HG02981 (cell line): ENCODE results near the gene ACACA.

Experiments
- ATAC-seq: cut with Tn5 transposase; IDR thresholded peaks from one replicate; pipeline ENCODE4 v1.9.1; 2021; ENCODE audit warnings: mild to moderate bottlenecking, moderate library complexity; ENCODE audit not compliant: unreplicated experiment

ACACA gene

DNA sequence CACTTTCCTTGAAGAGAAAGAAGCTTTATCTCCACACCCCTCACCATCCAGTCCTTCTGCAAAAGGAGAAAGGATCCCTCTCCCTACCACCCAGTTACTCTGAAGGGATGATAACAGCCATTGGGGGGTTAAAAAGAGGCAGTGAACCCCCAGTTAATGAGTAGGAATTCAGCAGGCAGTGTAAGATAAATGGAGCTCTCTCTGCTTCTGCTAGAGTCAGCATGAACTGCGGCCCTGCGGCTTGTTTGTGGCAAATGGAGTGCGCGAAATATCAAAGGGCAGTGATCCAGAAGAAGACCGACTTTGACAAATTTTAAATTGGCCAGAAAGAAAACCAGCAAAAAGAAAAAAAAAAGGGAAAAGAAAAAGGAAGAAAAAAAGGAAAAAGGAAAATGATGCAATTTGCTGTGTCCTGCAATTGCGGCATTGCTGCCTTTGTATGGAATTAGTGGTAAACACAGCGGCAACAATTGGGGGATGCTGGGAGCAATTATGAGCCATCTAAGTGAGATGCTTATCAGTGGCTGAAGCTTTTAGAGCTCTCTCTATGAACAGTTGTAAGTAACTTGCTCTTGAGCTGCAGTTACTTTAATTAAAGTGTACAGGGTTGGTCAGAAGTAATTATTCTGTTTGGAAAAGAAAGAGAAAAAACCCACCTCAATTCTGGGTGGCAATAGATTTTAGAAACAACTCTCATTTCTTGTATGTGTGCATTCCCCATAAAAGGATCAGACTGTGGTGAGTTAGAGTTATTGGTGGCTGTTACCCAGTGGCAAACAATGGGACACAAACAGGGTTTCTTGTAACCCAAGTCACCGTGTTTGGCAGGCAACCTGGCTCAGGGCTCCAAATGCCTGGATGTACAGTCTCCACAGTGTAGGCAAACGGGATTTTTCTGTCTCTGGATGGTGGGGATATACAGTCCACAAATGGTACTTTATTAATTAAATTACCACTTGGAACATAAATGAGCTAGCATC is 296.6 kb downstream of the ACACA start:
- ATAC-seq = no peak

DNA sequence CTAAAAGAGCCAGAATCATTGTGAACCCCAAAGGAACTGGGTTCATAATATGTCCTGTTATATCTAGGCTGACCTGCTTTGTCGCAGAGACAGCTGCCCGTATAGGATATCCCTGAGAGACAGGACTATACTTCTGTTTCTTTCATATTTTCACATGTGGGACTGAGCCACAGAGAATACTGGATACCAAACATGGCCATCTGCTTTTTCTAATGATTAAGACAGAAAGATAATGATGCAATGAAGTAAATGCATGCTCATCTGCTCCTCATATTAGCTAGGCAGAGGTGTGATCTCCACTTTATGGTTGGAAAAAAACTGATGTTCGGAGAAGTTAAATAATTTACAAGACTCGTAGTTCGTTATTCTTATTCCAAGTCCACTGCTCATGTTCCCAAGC is 297.5 kb downstream of the ACACA start:
- no peak for ATAC-seq

- no peak for ATAC-seq
These were observed 299.1 kb downstream of the ACACA start for GRCh38 chr17:37107406-37108083.

DNA sequence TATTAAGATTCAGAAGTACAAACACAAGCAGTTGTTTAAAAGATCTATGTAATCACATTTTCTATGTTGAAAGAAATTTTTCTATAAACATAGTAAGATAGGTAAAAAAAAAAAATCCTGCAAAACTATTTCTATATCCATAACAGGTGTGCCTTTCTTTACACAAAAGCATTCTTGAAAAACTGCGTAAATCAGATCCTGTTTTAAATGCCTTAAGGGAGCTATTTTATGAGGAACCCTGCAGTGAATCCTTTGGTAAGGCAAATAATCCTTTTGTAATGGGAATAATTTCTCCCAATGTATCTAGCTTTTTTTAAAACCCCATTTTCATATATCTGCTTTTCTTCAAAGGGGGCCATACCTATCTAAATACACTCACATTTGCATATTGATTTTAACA is 300.6 kb downstream of the ACACA start:
- no peak for ATAC-seq

DNA sequence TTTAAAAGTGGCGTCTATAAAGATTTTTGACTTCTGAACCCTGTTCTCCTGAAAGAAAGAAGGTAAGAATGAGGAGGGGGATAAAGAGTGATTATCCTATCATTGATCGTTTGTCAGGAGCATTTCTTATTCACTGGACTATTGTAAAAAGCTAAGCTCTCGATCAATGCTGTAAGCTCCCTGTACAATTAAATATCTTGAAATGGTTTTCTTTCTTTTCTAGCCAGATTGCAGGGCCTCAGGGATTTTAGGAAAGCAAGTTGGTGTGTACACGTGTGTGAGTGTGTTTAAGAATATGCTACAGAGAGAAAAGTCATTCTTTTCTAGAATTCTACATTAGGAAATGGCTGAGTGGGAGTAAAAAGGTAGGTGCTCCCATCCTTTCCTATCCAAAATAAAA is 303.4 kb downstream of the ACACA start:
- no peak for ATAC-seq

- no peak for ATAC-seq
These were observed 305.3 kb downstream of the ACACA start for GRCh38 chr17:37101306-37101705.

DNA sequence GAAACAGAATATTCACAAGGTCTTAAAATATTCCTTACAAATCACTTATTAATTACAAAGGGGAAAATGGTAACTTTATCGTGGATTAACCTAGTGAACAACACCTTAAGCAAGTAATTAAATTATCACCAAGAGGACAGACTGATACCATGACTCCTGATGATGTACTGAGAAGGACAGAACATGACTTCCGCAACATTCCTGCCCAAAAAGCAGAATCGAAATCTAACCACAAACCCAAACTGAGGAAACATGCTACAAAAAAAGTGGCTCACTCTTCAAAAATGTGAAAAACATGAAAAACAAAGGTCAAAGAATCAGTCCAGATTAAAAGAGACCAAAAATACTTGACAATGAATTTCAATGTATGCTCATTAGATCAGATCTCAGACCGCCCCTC is 306.4 kb downstream of the ACACA start:
- ATAC-seq = no peak

- no peak for ATAC-seq
These were observed 307.5 kb downstream of the ACACA start for GRCh38 chr17:37098910-37099664.

DNA sequence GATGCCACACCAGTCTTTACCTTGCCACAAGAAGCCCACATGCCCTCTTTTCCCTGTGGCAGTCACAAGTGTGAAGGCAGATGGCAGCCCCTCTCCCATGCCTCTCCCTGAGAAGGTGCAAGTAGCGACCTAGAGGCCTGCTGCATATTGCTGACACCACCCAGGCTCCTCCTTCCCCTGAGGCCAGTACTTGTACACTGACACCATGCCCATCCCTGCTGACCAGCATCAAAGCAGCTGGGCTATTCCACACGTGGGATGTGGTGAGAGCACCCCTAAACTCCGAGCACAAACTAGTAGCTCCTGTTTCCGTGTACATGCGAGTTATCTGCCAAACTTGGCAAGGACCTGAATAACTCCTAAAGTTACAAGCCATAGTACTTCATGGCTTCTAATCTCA is 308.5 kb downstream of the ACACA start:
- ATAC-seq = no peak

DNA sequence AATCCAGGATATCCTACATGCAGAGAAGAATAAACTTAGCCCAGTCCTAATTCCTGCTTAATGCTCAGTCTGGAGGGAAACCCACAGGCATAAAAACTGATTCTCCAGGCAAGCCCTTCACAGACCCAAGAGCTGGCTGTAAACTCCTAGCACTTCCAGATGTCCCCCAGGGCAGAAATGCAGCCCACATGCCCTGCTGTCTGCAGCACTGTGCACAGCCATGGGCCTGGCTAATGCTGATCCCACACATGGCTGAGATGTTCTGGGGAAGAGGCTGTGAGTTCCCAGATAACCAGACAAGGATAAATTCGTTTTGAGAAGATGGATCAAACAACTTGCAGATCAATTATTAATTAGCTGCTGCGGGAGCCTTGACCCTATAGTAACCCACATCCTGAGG is 309.5 kb downstream of the ACACA start:
- no peak for ATAC-seq

GRCh38 chr17:37096071-37096470 is 310.6 kb downstream of the ACACA start:
- no peak for ATAC-seq

DNA sequence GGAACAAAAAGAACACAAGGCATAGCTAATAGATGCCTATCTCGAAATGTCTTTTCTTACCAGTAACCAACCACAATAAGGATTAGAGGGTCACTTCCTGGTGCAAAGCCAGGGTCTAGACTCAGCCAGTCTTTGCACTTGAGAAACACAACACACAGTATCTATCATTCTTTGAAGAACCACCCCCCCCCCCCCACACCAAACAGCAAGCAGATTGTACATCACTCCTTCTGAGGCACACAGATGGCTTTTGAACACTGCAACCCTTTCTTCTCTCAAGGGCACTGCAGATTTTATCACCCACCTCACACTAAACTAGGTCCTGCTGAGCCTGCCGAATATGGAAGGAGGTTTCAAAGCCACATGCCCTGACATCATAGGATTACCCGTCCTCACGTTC is 312.2 kb downstream of the ACACA start:
- no peak for ATAC-seq

- no peak for ATAC-seq
These were observed 313.9 kb downstream of the ACACA start for GRCh38 chr17:37092701-37093100.

GRCh38 chr17:37092071-37092470 is 314.6 kb downstream of the ACACA start:
- no peak for ATAC-seq

DNA sequence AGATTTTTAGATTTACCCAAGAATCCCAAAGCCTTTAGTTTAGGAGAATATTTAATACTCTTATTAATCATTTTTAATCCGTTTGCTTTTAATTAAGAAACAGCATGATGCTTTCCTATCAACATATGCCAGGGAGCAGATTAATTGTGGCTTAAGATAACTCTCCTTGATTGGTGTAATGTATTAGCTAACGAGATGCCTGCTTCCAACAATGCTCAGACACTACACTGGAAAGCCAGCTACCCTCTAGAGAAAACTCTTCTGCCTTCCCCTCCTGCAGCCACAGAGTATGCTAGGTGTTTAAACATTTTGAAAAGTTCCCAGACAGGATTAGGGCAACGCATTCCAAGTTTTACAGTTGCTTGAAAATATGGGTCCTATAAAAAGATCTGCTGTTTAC is 315.7 kb downstream of the ACACA start:
- ATAC-seq = no peak

DNA sequence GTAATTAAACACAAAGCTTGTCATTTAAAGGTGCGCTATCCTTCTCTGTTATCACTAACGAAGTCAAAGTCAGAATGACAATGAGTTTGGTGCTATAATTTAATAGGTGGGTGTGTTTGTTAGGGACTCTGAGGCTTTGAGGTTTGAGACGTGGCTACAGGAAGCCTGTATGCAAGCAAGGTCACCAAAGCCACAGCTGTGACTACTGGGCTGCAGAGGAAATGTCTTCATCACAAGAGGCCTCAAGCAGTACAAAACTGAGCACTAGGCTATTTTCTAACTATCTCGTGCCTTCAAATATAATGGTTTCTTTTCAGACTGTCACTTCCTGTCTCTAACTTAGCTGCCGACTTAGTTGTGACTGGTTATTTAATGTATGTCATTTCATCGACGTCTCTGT is 316.7 kb downstream of the ACACA start:
- ATAC-seq = peak; percentile 57

DNA sequence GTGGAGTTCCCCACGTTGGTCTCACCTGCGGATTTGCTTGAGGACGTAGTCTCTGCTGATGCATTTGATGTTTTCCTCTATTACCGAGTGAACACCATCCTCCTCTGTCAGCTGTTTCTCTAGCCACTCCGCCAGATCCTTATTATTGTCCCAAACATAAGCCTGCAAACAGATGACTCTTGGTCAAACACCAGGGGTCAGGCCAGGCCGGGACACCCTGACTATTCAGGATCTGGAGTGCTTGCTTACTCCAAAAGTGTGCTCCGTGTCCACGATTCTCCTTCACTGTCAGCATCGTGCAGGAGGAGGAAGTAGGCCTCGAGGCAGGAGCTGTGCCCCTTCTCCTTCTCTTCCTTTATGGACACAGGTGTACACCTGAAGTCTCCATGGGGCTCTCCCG is 317.7 kb downstream of the ACACA start:
- no peak for ATAC-seq

- no peak for ATAC-seq
These were observed 318.2 kb downstream of the ACACA start for GRCh38 chr17:37088459-37088858.

GRCh38 chr17:37087683-37088082 is 319.0 kb downstream of the ACACA start:
- no peak for ATAC-seq

- ATAC-seq = no peak
These were observed 319.7 kb downstream of the ACACA start for GRCh38 chr17:37086948-37087347.

GRCh38 chr17:37086334-37086733 is 320.3 kb downstream of the ACACA start:
- no peak for ATAC-seq
